A549 (cell line): Measurements from ENCODE around the gene RNF130. TPM values are rescaled to one million over a fixed set of nuclear protein-coding genes. Genes with fewer than 3 reads are reported as not detected.

ENCODE experiments used
- ATAC-seq, 2 experiments: fragments of 200-7000 bp in 1 of 2; fragments of >200 bp in 1 of 2; cut with Nextera tagmentation in 1 of 2; cut with Tn5 transposase in 1 of 2; 3 replicates each; pipeline versions ENCODE4 v1.8.0 to v1.9.1; 2018 to 2020; ENCODE audit warnings: mild to moderate bottlenecking in 1 of 2, moderate library complexity in 1 of 2
- CTCF ChIA-PET: fragments of 300-600 bp; sonication (Branson Sonifier 250); formaldehyde crosslinking; extraction: SDS; loops from one replicate; lab custom pipeline; 2021; ENCODE audit warnings: antibody characterized with exemption, inconsistent platforms; lab: Yijun Ruan, JAX
- POLR2A ChIA-PET: fragments of 350-600 bp; formaldehyde crosslinking; extraction: SDS; loops from one replicate; lab custom pipeline; 2021; ENCODE audit warnings: antibody characterized with exemption, inconsistent platforms; lab: Yijun Ruan, JAX
- DNase-seq, 2 experiments: peaks; one replicate each; pipeline versions ENCODE4 v3.0.0 to v3.0.0-alpha.2; 2011 to 2016; ENCODE audit warnings: low read depth in 1 of 2, low spot score in 1 of 2
- FAIRE-seq: peaks from 2 replicates; lab custom pipeline; 2011; peaks lifted over from hg19 to GRCh38; lab: Jason Lieb, UNC
- H3K27ac ChIP-seq, 2 experiments: fragments of >200 bp; sonication (Bioruptor Twin); formaldehyde crosslinking; 3 replicates each; pipeline ENCODE4 v1.5.1; 2016 to 2017
- H3K4me1 ChIP-seq: fragments of >200 bp; sonication (Bioruptor Twin); formaldehyde crosslinking; 3 replicates; pipeline ENCODE4 v1.6.1; 2016
- H3K4me2 ChIP-seq: fragments of >200 bp; sonication (Bioruptor Twin); formaldehyde crosslinking; 3 replicates; pipeline ENCODE4 v1.6.1; 2016
- H3K4me3 ChIP-seq: fragments of >200 bp; sonication (Bioruptor Twin); formaldehyde crosslinking; 3 replicates; pipeline ENCODE4 v1.5.1; 2016
- H3K9me3 ChIP-seq: fragments of >200 bp; sonication (Bioruptor Twin); formaldehyde crosslinking; 3 replicates; pipeline ENCODE4 v1.6.1; 2016
- ATOH8 ChIP-seq: fragments of 250-450 bp; sonication (Bioruptor Pico); IDR thresholded peaks from 2 replicates; pipeline ENCODE4 v1.5.0; 2020; ENCODE audit warnings: low read depth, mild to moderate bottlenecking, moderate library complexity
- CTCF ChIP-seq: fragments of >200 bp; sonication (Bioruptor Twin); formaldehyde crosslinking; IDR thresholded peaks from 3 replicates; pipeline ENCODE4 v1.5.1; 2016
- EHMT2 ChIP-seq: fragments of 200-600 bp; sonication (generic); IDR thresholded peaks from 2 replicates; pipeline ENCODE4 v1.6.1; 2016; ENCODE audit warnings: antibody characterized with exemption, low read depth, mild to moderate bottlenecking, moderate library complexity
- ELK1 ChIP-seq: fragments of 150-350 bp; IDR thresholded peaks from 2 replicates; pipeline ENCODE4 v1.6.1; 2014; ENCODE audit warnings: low read depth, mild to moderate bottlenecking, low read length
- EP300 ChIP-seq, 2 experiments: fragments of >200 bp; sonication (Bioruptor Twin); formaldehyde crosslinking; IDR thresholded peaks; 2 replicates in 1 of 2; 3 replicates in 1 of 2; pipeline ENCODE4 v1.6.1; 2016 to 2017
- FOSL2 ChIP-seq, 2 experiments: fragments of 450-650 bp in 1 of 2; fragments of >200 bp in 1 of 2; sonication (Bioruptor Twin) in 1 of 2; formaldehyde crosslinking; IDR thresholded peaks; 2 replicates each; pipeline versions ENCODE4 v1.5.0 to v1.6.1; 2016 to 2020; ENCODE audit warnings: mild to moderate bottlenecking in 1 of 2, moderate library complexity in 1 of 2
- GATA3 ChIP-seq: IDR thresholded peaks from 2 replicates; pipeline ENCODE4 v1.6.1; 2012; ENCODE audit warnings: borderline replicate concordance
- HMGXB4 ChIP-seq: fragments of 250-450 bp; sonication (Bioruptor Pico); IDR thresholded peaks from 2 replicates; pipeline ENCODE4 v1.5.0; 2021; ENCODE audit warnings: mild to moderate bottlenecking, moderate library complexity, borderline replicate concordance
- HOXB13 ChIP-seq: fragments of 250-450 bp; sonication (Bioruptor Pico); IDR thresholded peaks from 2 replicates; pipeline ENCODE4 v1.5.0; 2020; ENCODE audit warnings: low read depth, mild to moderate bottlenecking, moderate library complexity
- JUNB ChIP-seq: fragments of >200 bp; sonication (Bioruptor Twin); formaldehyde crosslinking; IDR thresholded peaks from 2 replicates; pipeline ENCODE4 v1.6.1; 2016
- MAX ChIP-seq: IDR thresholded peaks from 2 replicates; pipeline ENCODE4 v1.6.1; 2012
- NFE2L2 ChIP-seq: fragments of 150-350 bp; conservative IDR thresholded peaks from 2 replicates; pipeline ENCODE4 v1.6.1; 2014; ENCODE audit warnings: low read length
- POLR2A ChIP-seq: IDR thresholded peaks from 2 replicates; pipeline ENCODE4 v1.6.1; 2012; ENCODE audit warnings: mild to moderate bottlenecking, low read length
- RCOR1 ChIP-seq: fragments of 150-350 bp; IDR thresholded peaks from 2 replicates; pipeline ENCODE4 v1.6.1; 2014; ENCODE audit warnings: antibody characterized with exemption, low read length, low read depth
- RNF2 ChIP-seq: fragments of 200-600 bp; sonication (generic); IDR thresholded peaks from 2 replicates; pipeline ENCODE4 v1.6.1; 2016; ENCODE audit warnings: low read depth, mild to moderate bottlenecking, antibody characterized with exemption, moderate library complexity, borderline replicate concordance
- ZFP36 ChIP-seq: fragments of 450-650 bp; IDR thresholded peaks from 2 replicates; pipeline ENCODE4 v1.6.1; 2014; ENCODE audit warnings: borderline replicate concordance; ENCODE audit not compliant: partially characterized antibody
- ZNF302 ChIP-seq: fragments of 250-450 bp; sonication (Bioruptor Pico); IDR thresholded peaks from 2 replicates; pipeline ENCODE4 v1.9.0; 2021; ENCODE audit warnings: inconsistent platforms, mild to moderate bottlenecking, moderate library complexity
- WGBS: methylation state at CpG from one replicate; pipeline ENCODE4 v1.1.6; 2017; ENCODE audit errors: missing lambda C conversion rate; 5-methylcytosine and 5-hydroxymethylcytosine counted together
- polyA plus RNA-seq, 4 experiments: library from polyadenylated mRNA; depleted of rRNA in 3 of 4; stranded (reverse); fragments of >200 nt; fragmentation: RNase III in 1 of 4; extraction: RNeasy Plus Mini Kit Qiagen cat#74134 plus additional on column Dnase treatment in 1 of 4; gene quantifications; 2 replicates in 3 of 4; 3 replicates in 1 of 4; pipeline ENCODE4 v1.2.3, GENCODE V29; 2011 to 2017

The RNF130 gene
- polyA plus RNA-seq, 2 of the 4 experiments (the other 2 are of a cell fraction), result 33.3 to 50.1 TPM

GRCh38 chr5:180105827-180106312 is 34.3 kb upstream of the RNF130 start:
- H3K4me2 ChIP-seq, result 0 out of 3 replicates have a peak overlapping the region, but pooled peaks have one; percentile 6
- no peak for ATAC-seq
- no peak for TF ChIP-seq GATA3
- TF ChIP-seq MAX, result no peak
- no peak overlapping the region for H3K27ac ChIP-seq
- DNase-seq, result no peak
- H3K4me1 ChIP-seq, result no peaks in the 10 kb centered on the region
- ChIA-PET CTCF (no interaction called here), POLR2A (no interaction called here)
- H3K9me3 ChIP-seq, result peaks cover 35% of the 10 kb centered on the region; the same call in 2 of the 3 replicates
- WGBS, result 16% methylated on average over 5 of the region's 5 CpGs
- FAIRE-seq, result no peak
- H3K4me3 ChIP-seq, result no peak overlapping the region

- ATAC-seq (no peak), FAIRE-seq (no peak), DNase-seq (no peak)
- POLR2A ChIA-PET, result no interaction called here
- 60% methylated on average over 3 of the region's 3 CpGs for WGBS
- no peak overlapping the region for H3K27ac ChIP-seq
- H3K9me3 ChIP-seq, result peaks cover 35% of the 10 kb centered on the region; the same call in 2 of the 3 replicates
- H3K4me1 ChIP-seq, result no peaks in the 10 kb centered on the region
- no peak overlapping the region for H3K4me2 ChIP-seq
- TF ChIP-seq ZNF302 (no peak), CTCF (no peak), JUNB (no peak), ATOH8 (no peak), NFE2L2 (no peak), ZFP36 (no peak), HOXB13 (CRISPR knock-in tag) (no peak), RNF2 (no peak), ELK1 (no peak), FOSL2 (IDR thresholded peaks at IDR 0.05) (no peak), FOSL2 (CRISPR knock-in tag; IDR thresholded peaks at IDR 0.05) (no peak), EHMT2 (no peak), RCOR1 (no peak), EP300 (IDR thresholded peaks at IDR 0.05) (no peak), HMGXB4 (no peak), POLR2A (no peak)
- CTCF ChIA-PET, result no interaction called here
- H3K4me3 ChIP-seq, result no peak overlapping the region
Observed at GRCh38 chr5:180104168-180104530, 32.6 kb upstream of the RNF130 start.
